Panc1 (cell line): ENCODE results near the gene COL5A2.

Experiments used
- CTCF ChIP-seq: fragments of 450-650 bp; IDR thresholded peaks from 2 replicates; pipeline ENCODE4 v1.5.1; 2017; ENCODE audit warnings: mild to moderate bottlenecking
- POLR2AphosphoS5 ChIP-seq: IDR thresholded peaks from 2 replicates; pipeline ENCODE4 v1.6.1; 2012; ENCODE audit warnings: mild to moderate bottlenecking, low read depth, low read length, moderate library complexity
- TCF7L2 ChIP-seq: IDR thresholded peaks from 2 replicates; pipeline ENCODE4 v1.6.1; 2011; ENCODE audit warnings: mild to moderate bottlenecking, low read depth, low read length, inconsistent platforms
- TF ChIP-seq, protein P1 (sequence below), 2 experiments: IDR thresholded peaks; 2 replicates each; pipeline ENCODE4 v1.6.1; 2011 to 2012; ENCODE audit warnings: low read depth in 2 of 2, control low read depth in 1 of 2, low read length in 1 of 2, mild to moderate bottlenecking in 1 of 2, moderate library complexity in 1 of 2; ENCODE audit not compliant: insufficient read depth in 1 of 2

GRCh38 chr2:189217541-189217940 lies 38.0 kb upstream of the COL5A2 start:
- TF ChIP-seq CTCF, result no peak
- TF ChIP-seq TCF7L2, result no peak
- TF ChIP-seq, protein P1, sequence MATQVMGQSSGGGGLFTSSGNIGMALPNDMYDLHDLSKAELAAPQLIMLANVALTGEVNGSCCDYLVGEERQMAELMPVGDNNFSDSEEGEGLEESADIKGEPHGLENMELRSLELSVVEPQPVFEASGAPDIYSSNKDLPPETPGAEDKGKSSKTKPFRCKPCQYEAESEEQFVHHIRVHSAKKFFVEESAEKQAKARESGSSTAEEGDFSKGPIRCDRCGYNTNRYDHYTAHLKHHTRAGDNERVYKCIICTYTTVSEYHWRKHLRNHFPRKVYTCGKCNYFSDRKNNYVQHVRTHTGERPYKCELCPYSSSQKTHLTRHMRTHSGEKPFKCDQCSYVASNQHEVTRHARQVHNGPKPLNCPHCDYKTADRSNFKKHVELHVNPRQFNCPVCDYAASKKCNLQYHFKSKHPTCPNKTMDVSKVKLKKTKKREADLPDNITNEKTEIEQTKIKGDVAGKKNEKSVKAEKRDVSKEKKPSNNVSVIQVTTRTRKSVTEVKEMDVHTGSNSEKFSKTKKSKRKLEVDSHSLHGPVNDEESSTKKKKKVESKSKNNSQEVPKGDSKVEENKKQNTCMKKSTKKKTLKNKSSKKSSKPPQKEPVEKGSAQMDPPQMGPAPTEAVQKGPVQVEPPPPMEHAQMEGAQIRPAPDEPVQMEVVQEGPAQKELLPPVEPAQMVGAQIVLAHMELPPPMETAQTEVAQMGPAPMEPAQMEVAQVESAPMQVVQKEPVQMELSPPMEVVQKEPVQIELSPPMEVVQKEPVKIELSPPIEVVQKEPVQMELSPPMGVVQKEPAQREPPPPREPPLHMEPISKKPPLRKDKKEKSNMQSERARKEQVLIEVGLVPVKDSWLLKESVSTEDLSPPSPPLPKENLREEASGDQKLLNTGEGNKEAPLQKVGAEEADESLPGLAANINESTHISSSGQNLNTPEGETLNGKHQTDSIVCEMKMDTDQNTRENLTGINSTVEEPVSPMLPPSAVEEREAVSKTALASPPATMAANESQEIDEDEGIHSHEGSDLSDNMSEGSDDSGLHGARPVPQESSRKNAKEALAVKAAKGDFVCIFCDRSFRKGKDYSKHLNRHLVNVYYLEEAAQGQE (IDR thresholded peaks at IDR 0.05; ENCODE audit: insufficient read depth in 1 of 2, low read depth in 2 of 2, low read length in 1 of 2), result no peak
- no peak for TF ChIP-seq POLR2AphosphoS5
